PC-3 (cell line): Measurements from ENCODE around the gene DPH1. TPM values are rescaled to one million over a fixed set of nuclear protein-coding genes. Genes with fewer than 3 reads are reported as not detected.
A peak's percentile ranks its signal among the peaks of the same experiment; 100 is the strongest.

Experiments used
- ATAC-seq: fragments of 200-7000 bp; cut with Tn5 transposase; 2 replicates; pipeline ENCODE4 v1.9.1; 2020; ENCODE audit warnings: mild to moderate bottlenecking, moderate library complexity
- BruUV-seq: library from RNA; stranded (reverse); fragments of 400-500 nt; replicated peaks from 2 replicates; lab custom pipeline; 2021; lab: Mats Ljungman, UMichigan
- CTCF ChIA-PET: fragments of 300-600 bp; sonication (Branson Sonifier 250); formaldehyde crosslinking; loops from one replicate; lab custom pipeline; 2022; ENCODE audit warnings: antibody characterized with exemption; lab: Charles Lee
- POLR2A ChIA-PET: fragments of 300-600 bp; sonication (Branson Sonifier 250); formaldehyde crosslinking; loops from one replicate; lab custom pipeline; 2022; ENCODE audit warnings: antibody characterized with exemption; ENCODE audit not compliant: unreplicated experiment; lab: Charles Lee
- DNase-seq: peaks from one replicate; pipeline ENCODE4 v3.0.0-alpha.2; 2015
- H2AFZ ChIP-seq: fragments of 300-600 bp; sonication (generic); 2 replicates; pipeline ENCODE4 v1.6.0; 2016; ENCODE audit warnings: antibody characterized with exemption, low read length
- H3F3A ChIP-seq: fragments of 300-600 bp; sonication (generic); one replicate; pipeline ENCODE4 v1.6.0; 2017; ENCODE audit warnings: antibody characterized with exemption, low read length, control low read depth, mild to moderate bottlenecking; ENCODE audit not compliant: unreplicated experiment
- H3K27ac ChIP-seq: fragments of 300-600 bp; sonication (generic); 2 replicates; pipeline ENCODE4 v1.5.1; 2016; ENCODE audit warnings: mild to moderate bottlenecking, low read length
- H3K27me3 ChIP-seq: fragments of 300-600 bp; sonication (generic); 2 replicates; pipeline ENCODE4 v1.6.1; 2016; ENCODE audit warnings: low read length, mixed read lengths
- H3K36me3 ChIP-seq: fragments of 300-600 bp; sonication (generic); 2 replicates; pipeline ENCODE4 v1.6.1; 2016; ENCODE audit warnings: low read depth, mixed run types, low read length, mixed read lengths
- H3K4me1 ChIP-seq: fragments of 300-600 bp; sonication (generic); 2 replicates; pipeline ENCODE4 v1.5.1; 2016; ENCODE audit warnings: low read length; ENCODE audit not compliant: insufficient read depth
- H3K4me2 ChIP-seq: fragments of 300-600 bp; sonication (generic); 2 replicates; pipeline ENCODE4 v1.6.0; 2016; ENCODE audit warnings: low read length
- H3K4me3 ChIP-seq: fragments of 300-600 bp; sonication (generic); 2 replicates; pipeline ENCODE4 v1.5.1; 2016; ENCODE audit warnings: mild to moderate bottlenecking, low read length, mixed read lengths
- H3K79me2 ChIP-seq: fragments of 300-600 bp; sonication (generic); 2 replicates; pipeline ENCODE4 v1.6.1; 2017; ENCODE audit warnings: low read length, mixed read lengths
- H3K9ac ChIP-seq: fragments of 300-600 bp; sonication (generic); 2 replicates; pipeline ENCODE4 v1.6.0; 2016; ENCODE audit warnings: mild to moderate bottlenecking, low read length
- H3K9me2 ChIP-seq: fragments of 300-600 bp; sonication (generic); replicated peaks from 2 replicates; pipeline ENCODE4 v1.6.1; 2016; ENCODE audit warnings: mixed run types, low read length, mixed read lengths
- H3K9me3 ChIP-seq: fragments of 300-600 bp; sonication (generic); 2 replicates; pipeline ENCODE4 v1.6.1; 2016; ENCODE audit warnings: low read length, mixed read lengths
- H4K20me1 ChIP-seq: fragments of 300-600 bp; sonication (generic); 2 replicates; pipeline ENCODE4 v1.6.1; 2016; ENCODE audit warnings: low read length, mixed read lengths
- CTCF ChIP-seq: fragments of 300-600 bp; sonication (generic); conservative IDR thresholded peaks from 2 replicates; pipeline ENCODE4 v1.5.1; 2017; ENCODE audit warnings: antibody characterized with exemption, low read depth, mild to moderate bottlenecking, low read length
- EZH2 ChIP-seq: fragments of 300-600 bp; sonication (generic); IDR thresholded peaks from one replicate; pipeline ENCODE4 v1.6.1; 2017; ENCODE audit warnings: antibody characterized with exemption, mild to moderate bottlenecking, low read length; ENCODE audit not compliant: unreplicated experiment
- EZH2phosphoT487 ChIP-seq: fragments of 300-600 bp; sonication (generic); IDR thresholded peaks from 2 replicates; pipeline ENCODE4 v1.6.1; 2018; ENCODE audit warnings: mild to moderate bottlenecking, antibody characterized with exemption, low read length, borderline replicate concordance
- intact Hi-C: fragments of 100-400 bp; cut with micrococcal nuclease; formaldehyde crosslinking; loops from 2 replicates; pipeline ENCODE4 v1.9.0; 2023
- total RNA-seq: library from RNA; depleted of rRNA; stranded (reverse); fragments of >200 nt; gene quantifications from 2 replicates; pipeline ENCODE4 v1.2.3, GENCODE V29; 2014

The DPH1 gene
- total RNA-seq, 1 experiment from 2014 or later: 47.9 TPM

GRCh38 chr17:1996800-1997288, 33.1 kb upstream of the DPH1 start:
- no peak overlapping the region for H2AFZ ChIP-seq

GRCh38 chr17:1997289-1997926, 32.5 kb upstream of the DPH1 start:
- Histone ChIP-seq H4K20me1 (no peaks in the 10 kb centered on the region), H3K36me3 (no peaks in the 10 kb centered on the region), H3K4me1 (peaks cover 12% of the 10 kb centered on the region), H3K4me3 (peak overlapping the region; percentile 47; the same call in 1 of the 2 replicates), H3F3A (no peaks in the 10 kb centered on the region), H3K9ac (peak overlapping the region; percentile 47), H3K4me2 (peak overlapping the region; percentile 74), H3K27ac (peak overlapping the region; percentile 87), H3K9me3 (no peaks in the 10 kb centered on the region), H3K79me2 (peaks cover 8% of the 10 kb centered on the region; the same call in 1 of the 2 replicates), H2AFZ (peak overlapping the region; percentile 42; the same call in 1 of the 2 replicates), H3K27me3 (no peaks in the 10 kb centered on the region), H3K9me2 (no peaks in the 10 kb centered on the region)
- ChIA-PET POLR2A (no interaction called here), CTCF (no interaction called here)
- intact Hi-C loops: no loop called here
- DNase-seq: peak; percentile 85
- TF ChIP-seq EZH2 (no peak), EZH2phosphoT487 (no peak), CTCF (0 out of 2 replicates have a peak, but pooled peaks have one; percentile 6)
- peak; percentile 62 for ATAC-seq
- BruUV-seq: no TSS peak

More at GRCh38 chr17:1996800-1997288, 33.1 kb upstream of the DPH1 start:
- Histone ChIP-seq H3K9me3 (no peaks in the 10 kb centered on the region), H4K20me1 (no peaks in the 10 kb centered on the region), H3K36me3 (no peaks in the 10 kb centered on the region), H3K9me2 (no peaks in the 10 kb centered on the region), H3F3A (no peaks in the 10 kb centered on the region), H3K27ac (peak overlapping the region; percentile 87), H3K79me2 (peaks cover 8% of the 10 kb centered on the region; the same call in 1 of the 2 replicates), H3K4me1 (peaks cover 12% of the 10 kb centered on the region), H3K4me2 (peak overlapping the region; percentile 74), H3K4me3 (no peak overlapping the region), H3K27me3 (no peaks in the 10 kb centered on the region), H3K9ac (no peak overlapping the region)
- ChIA-PET CTCF (no interaction called here), POLR2A (no interaction called here)
- no TSS peak for BruUV-seq
- no peak for TF ChIP-seq CTCF
- no peak for TF ChIP-seq EZH2phosphoT487
- TF ChIP-seq EZH2: no peak
- DNase-seq: no peak
- no peak for ATAC-seq
- intact Hi-C loops: no loop called here
